C1 segment of cervical spinal cord (tissue), 14 donors: ENCODE measurements around the gene SMIM10L2A.
A peak's percentile ranks its signal among the peaks of the same experiment; 100 is the strongest.
"Not testable (repeated sequence)": the region's sequence is repeated elsewhere in the genome, so short reads cannot be mapped to it uniquely, and the experiment has no call there.

Experiments used
- DNase-seq, 14 donors: peaks; one replicate each; lab custom pipeline; 2025; lab: John Stamatoyannopoulos, UW

The SMIM10L2A gene

DNA sequence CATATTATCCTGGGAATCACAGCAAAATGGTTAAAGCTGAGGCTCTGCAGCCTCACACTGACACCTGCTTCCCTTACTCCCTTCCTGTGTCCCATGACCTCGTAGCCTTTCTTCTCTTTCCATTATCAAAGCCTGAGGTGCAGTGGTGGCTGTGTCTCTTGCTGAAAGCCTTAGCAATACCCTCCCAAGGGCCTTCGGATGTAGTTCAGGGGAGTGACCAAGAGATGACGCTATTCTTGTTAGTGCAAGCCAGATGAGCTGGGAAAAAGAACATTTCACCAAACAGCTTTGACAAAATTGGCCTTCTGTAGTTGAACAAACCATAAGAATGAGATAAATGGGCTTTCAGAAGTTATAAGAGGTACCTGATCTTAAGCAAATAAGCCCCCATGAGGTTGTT, 31.6 kb downstream of the SMIM10L2A start:
- no peak for DNase-seq

DNA sequence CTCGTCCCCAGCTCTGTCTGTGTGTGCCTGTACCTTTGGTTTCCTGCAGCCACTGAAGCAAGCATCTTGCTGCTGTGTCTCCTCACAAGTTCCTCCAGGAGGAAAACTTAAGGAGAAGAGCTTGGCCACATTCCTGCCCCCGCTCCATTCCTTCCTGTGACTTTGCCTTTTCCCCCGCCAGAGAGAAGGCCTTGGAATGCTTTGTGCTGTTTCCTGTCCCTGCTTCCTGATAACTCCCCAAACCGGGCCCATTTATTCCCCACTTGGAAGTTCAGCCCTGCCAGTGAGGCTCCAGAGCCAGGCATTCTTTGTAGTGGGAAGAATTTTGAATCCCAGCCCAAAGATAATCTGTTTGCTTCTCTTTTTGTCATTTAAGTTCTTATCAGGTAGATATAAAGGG, 33.1 kb downstream of the SMIM10L2A start:
- no peak for DNase-seq

DNA sequence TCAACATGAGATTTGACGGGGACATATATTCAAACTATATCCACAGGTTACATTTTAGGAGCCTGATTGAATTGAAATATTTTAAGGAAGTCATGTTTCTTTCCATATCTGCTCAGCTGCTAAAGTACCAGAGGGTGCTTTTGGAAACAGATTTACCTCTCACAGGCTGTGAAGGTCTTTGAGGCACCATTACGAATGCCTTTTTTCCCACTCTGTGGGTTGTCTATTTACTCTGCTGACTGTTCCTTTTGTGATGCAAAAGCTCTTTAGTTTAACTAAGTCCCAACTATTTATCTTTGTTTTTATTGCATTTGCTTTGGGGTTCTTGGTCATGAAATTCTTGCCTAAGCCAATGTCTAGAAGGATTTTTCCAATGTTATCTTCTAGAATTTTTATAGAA, 40.0 kb downstream of the SMIM10L2A start:
- DNase-seq, result not testable (repeated sequence)

DNA sequence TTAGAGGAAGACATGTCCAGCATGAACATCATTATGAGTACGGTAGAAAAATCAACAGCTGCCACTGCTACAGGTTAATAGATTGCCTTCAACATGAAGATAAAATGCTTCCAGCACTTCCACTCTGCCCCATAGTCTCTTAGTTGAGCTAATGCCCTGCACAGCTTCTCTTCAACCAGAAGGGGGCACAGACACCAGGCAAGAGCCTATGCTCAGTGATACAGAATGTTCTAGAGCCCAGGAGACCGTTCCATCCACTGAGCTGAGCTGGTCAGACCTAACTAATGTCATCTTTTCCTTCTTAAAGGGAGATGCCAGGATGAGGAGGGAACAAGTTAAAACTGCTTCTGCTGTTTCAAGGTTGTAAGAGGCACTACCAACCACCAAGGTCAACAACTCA, 42.2 kb downstream of the SMIM10L2A start:
- DNase-seq, result no peak

DNA sequence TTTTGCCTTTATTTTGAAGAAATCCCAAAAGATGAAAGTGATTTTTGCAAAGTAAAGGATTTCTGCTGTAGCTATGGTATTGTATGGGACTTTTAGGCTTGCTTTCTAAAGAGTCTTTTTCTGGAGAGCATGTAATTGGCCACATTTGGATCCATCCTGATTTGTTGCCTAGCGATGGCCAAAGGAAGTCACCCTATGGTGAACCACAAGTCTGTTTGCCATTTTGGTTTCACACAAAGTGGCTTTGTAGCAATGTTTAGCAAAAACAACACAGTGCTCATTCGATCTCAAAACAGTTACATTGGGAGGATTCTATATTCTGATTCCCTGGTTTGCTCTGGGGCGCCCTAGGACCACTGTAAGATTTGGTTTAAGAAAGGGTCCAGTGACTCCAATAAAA, 54.6 kb downstream of the SMIM10L2A start:
- no peak for DNase-seq

DNA sequence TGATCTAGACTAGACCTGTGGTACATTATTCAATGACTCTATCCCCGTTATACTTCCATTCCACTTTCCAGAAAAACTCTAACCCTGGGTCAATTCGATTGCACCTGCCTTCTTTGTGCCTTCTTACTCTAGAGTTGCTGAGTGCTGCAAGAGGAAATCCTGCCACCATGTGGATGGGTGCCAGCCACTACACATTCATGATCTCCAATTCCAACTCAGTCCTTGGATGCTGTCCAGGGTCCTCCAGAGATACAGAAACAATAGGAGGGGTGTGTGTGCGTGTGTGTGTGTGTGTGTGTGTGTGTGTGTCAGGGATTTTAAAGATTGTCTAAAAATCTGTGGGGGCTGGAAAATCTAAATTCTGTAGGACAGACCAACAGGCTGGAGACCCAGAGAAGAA, 55.8 kb downstream of the SMIM10L2A start:
- peak in 8 of 14 donors; percentile 0 to 23 (median 4) for DNase-seq
